ENCODE measurements around the gene WDPCP.
"Not testable (repeated sequence)": the region's sequence is repeated elsewhere in the genome, so short reads cannot be mapped to it uniquely, and the experiment has no call there.

Gene WDPCP

GRCh38 chr2:63484481-63484880 is 103.8 kb downstream of the WDPCP start:
- Histone ChIP-seq H3K4me2 (ENCODE audit: low read length) (no peak overlapping the region), H3K4me1 (ENCODE audit: control insufficient read depth, low read length) (no peaks in the 10 kb centered on the region), H3K27me3 (ENCODE audit: control insufficient read depth, low read length) (no peaks in the 10 kb centered on the region)

DNA sequence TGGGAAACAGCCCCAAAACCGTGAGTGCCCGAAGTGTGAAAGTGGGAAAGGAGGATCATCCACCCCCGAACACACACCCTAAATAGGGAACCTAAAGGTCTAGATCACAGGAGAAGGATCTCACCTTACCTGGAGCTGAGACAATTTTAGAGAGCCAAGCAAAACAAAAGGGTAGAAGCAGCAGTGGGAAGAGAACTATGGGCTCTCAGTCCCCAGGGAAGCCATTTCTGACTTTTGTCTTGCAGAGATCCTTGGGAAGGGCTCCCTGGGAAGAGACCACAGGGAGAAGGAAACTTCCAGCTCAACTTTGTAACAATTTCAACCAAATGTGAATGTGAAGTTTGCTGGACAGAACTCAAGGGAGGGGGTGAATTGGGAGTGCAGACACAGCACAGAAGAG is 110.6 kb downstream of the WDPCP start:
- no peaks in the 10 kb centered on the region for H3K36me3 ChIP-seq (ENCODE audit: control insufficient read depth, low read length)
- H3K9me3 ChIP-seq (ENCODE audit: control insufficient read depth, insufficient read depth, low read length): no peaks in the 10 kb centered on the region
- no peaks in the 10 kb centered on the region for H4K20me1 ChIP-seq (ENCODE audit: control insufficient read depth, insufficient read depth, low read depth, low read length)
- H3K27me3 ChIP-seq (ENCODE audit: control insufficient read depth, low read length): no peaks in the 10 kb centered on the region
- H3K4me3 ChIP-seq (ENCODE audit: low read length): no peak overlapping the region
- H3K4me1 ChIP-seq (ENCODE audit: control insufficient read depth, low read length): no peaks in the 10 kb centered on the region
- no peaks in the 10 kb centered on the region for H3K9me2 ChIP-seq (replicated peaks; ENCODE audit: control insufficient read depth, low read length)
- no peak overlapping the region for H3K27ac ChIP-seq (ENCODE audit: low read depth, low read length)
- H3F3A ChIP-seq (ENCODE audit: control insufficient read depth, insufficient read depth): no peaks in the 10 kb centered on the region
- H3K4me2 ChIP-seq (ENCODE audit: low read length): no peak overlapping the region
- no peaks in the 10 kb centered on the region for H3K79me2 ChIP-seq (ENCODE audit: control insufficient read depth, low read length)
- no peak for TF ChIP-seq EZH2phosphoT487 (IDR thresholded peaks at IDR 0.05; ENCODE audit: borderline replicate concordance, low read length)

More at GRCh38 chr2:63484481-63484880, 103.8 kb downstream of the WDPCP start:
- no peaks in the 10 kb centered on the region; the same call in 1 of the 2 replicates for H3K9me2 ChIP-seq (replicated peaks; ENCODE audit: control insufficient read depth, low read length)
- TF ChIP-seq CTCF (IDR thresholded peaks at IDR 0.05; ENCODE audit: low read depth, low read length, poor library complexity, severe bottlenecking) (no peak), EZH2phosphoT487 (IDR thresholded peaks at IDR 0.05; ENCODE audit: borderline replicate concordance, low read length) (no peak)
- no peaks in the 10 kb centered on the region for H3F3A ChIP-seq (ENCODE audit: control insufficient read depth, insufficient read depth)
- no peaks in the 10 kb centered on the region for H3K9me3 ChIP-seq (ENCODE audit: control insufficient read depth, insufficient read depth, low read length)
- no peak overlapping the region for H3K27ac ChIP-seq (ENCODE audit: low read depth, low read length)
- no peak overlapping the region for H3K4me3 ChIP-seq (ENCODE audit: low read length)
- no peaks in the 10 kb centered on the region for H4K20me1 ChIP-seq (ENCODE audit: control insufficient read depth, insufficient read depth, low read depth, low read length)
- H3K79me2 ChIP-seq (ENCODE audit: control insufficient read depth, low read length): no peaks in the 10 kb centered on the region
- H3K36me3 ChIP-seq (ENCODE audit: control insufficient read depth, low read length): no peaks in the 10 kb centered on the region

DNA sequence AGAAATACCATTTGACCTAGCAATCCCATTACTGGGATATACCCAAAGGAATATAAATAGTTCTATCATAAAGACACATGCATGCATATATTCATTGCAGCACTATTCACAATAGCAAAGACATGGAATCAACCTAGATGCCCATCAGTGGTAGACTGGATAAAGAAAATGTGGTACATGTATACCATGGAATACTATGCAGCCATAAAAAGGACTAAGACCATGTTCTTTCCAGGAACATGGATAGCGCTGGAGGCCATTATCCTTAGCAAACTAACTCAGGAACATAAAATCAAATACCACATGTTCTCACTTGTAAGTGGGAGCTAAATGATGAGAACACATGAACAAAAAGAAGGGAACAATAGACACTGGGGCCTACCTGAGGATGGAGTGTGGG is 119.0 kb downstream of the WDPCP start:
- not testable (repeated sequence) for H3K9me2 ChIP-seq (replicated peaks; ENCODE audit: control insufficient read depth, low read length); H3K79me2 ChIP-seq (ENCODE audit: control insufficient read depth, low read length); H3K4me3 ChIP-seq (ENCODE audit: low read length); H4K20me1 ChIP-seq (ENCODE audit: control insufficient read depth, insufficient read depth, low read depth, low read length); H3K4me2 ChIP-seq (ENCODE audit: low read length); H3K27me3 ChIP-seq (ENCODE audit: control insufficient read depth, low read length); H3K36me3 ChIP-seq (ENCODE audit: control insufficient read depth, low read length); H3K9me3 ChIP-seq (ENCODE audit: control insufficient read depth, insufficient read depth, low read length); H3K27ac ChIP-seq (ENCODE audit: low read depth, low read length); H3K4me1 ChIP-seq (ENCODE audit: control insufficient read depth, low read length); H3F3A ChIP-seq (ENCODE audit: control insufficient read depth, insufficient read depth)

DNA sequence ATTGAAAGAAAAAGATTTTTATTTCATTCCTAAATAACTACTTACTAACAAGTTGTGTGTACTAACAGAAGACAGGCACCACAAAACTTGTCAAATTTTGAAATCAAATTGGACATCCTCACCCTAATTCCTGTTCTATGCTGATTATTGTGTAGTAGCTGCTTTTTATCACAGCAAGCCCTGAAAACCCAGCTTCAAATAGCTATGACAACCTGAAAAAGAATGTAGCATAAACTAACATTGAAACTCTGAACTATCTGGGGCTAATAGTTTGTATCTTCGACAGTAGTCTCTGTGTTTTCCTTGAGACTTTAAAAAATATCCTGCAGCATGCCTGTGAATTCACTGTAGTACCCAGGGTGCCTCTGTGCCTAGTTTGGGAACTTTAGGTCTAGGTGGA is 122.6 kb downstream of the WDPCP start:
- no peak overlapping the region for H3K4me2 ChIP-seq (ENCODE audit: low read length)
- H3K36me3 ChIP-seq (ENCODE audit: control insufficient read depth, low read length): no peaks in the 10 kb centered on the region
- H3K79me2 ChIP-seq (ENCODE audit: control insufficient read depth, low read length): no peaks in the 10 kb centered on the region
- no peaks in the 10 kb centered on the region for H3F3A ChIP-seq (ENCODE audit: control insufficient read depth, insufficient read depth)
- H4K20me1 ChIP-seq (ENCODE audit: control insufficient read depth, insufficient read depth, low read depth, low read length): no peaks in the 10 kb centered on the region
- no peak overlapping the region for H3K4me3 ChIP-seq (ENCODE audit: low read length)
- no peaks in the 10 kb centered on the region for H3K4me1 ChIP-seq (ENCODE audit: control insufficient read depth, low read length)
- no peak for TF ChIP-seq CTCF (IDR thresholded peaks at IDR 0.05; ENCODE audit: low read depth, low read length, poor library complexity, severe bottlenecking)
- TF ChIP-seq EZH2phosphoT487 (IDR thresholded peaks at IDR 0.05; ENCODE audit: borderline replicate concordance, low read length): no peak
- no peaks in the 10 kb centered on the region for H3K9me3 ChIP-seq (ENCODE audit: control insufficient read depth, insufficient read depth, low read length)
- H3K9me2 ChIP-seq (replicated peaks; ENCODE audit: control insufficient read depth, low read length): no peaks in the 10 kb centered on the region
- no peak overlapping the region for H3K27ac ChIP-seq (ENCODE audit: low read depth, low read length)
- no peaks in the 10 kb centered on the region for H3K27me3 ChIP-seq (ENCODE audit: control insufficient read depth, low read length)
